Measurements from ENCODE around the gene SIGLEC6. TPM values are rescaled to one million over a fixed set of nuclear protein-coding genes. Genes with fewer than 3 reads are reported as not detected.

SIGLEC6 gene
- total and polyA plus RNA-seq, 3 donors from 2014 or later = 0.29 to 1.1 (median 0.55) TPM

DNA sequence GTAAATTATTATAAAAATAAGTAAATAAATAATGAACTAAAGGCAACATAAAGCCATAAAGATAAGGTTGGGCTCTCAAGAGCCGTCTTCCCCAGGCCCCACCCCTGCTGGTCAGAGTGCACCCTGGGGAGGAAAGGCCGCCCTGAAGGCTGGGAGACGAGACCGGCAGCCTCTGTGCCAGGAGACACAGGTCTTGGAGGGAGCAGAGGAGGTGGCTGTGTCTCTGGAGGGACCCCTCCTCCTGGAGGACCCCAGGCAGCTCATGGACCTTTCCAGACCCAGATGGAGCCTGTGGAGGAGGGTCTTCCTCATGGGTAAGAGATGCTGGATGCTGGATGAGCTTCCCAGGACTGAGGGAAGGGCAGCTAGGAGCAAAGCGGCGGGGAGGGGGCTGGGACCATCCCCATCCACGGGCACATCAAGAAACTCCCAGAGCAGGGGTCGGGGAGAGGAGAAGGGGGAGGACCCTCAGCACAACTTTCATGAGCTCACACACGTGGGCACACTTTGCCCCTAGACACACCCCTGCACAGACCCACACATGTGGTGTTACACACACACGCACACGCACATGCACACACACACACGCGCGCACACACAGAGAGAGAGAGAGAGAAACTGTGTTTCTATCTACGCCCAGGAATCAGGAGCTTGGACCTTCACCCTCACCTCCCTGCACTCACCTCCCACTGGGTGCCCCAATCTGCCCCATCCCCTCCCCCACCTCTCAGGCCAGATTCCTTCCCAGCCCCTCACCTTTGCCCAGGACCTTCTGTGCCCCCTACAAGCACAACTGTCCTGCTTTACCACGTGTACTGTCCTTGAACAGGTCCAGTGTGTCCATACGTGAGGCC lies 52.9 kb downstream of the SIGLEC6 start, which contains the start of gene CEACAM18:
CEACAM18 (plus strand) TSS at position 159 of the 854 bp plus-strand sequence.
- Histone ChIP-seq H3K9me3 (no peaks in the 10 kb centered on the region), H3K27ac (no peak within 1 kb of the TSS), H3K36me3 (ENCODE audit: low read depth, missing control alignments) (no peaks in the 10 kb centered on the region), H3K4me1 (no peaks in the 10 kb centered on the region), H3K4me3 (no peak within 1 kb of the TSS), H3K27me3 (no peaks in the 10 kb centered on the region)
- DNase-seq = no peak
- intact Hi-C loops (cut with DNase I; ENCODE audit: low total_unique reads) = no loop called here
- TF ChIP-seq POLR2A (IDR thresholded peaks at IDR 0.05) = no peak
- TF ChIP-seq, protein P1, sequence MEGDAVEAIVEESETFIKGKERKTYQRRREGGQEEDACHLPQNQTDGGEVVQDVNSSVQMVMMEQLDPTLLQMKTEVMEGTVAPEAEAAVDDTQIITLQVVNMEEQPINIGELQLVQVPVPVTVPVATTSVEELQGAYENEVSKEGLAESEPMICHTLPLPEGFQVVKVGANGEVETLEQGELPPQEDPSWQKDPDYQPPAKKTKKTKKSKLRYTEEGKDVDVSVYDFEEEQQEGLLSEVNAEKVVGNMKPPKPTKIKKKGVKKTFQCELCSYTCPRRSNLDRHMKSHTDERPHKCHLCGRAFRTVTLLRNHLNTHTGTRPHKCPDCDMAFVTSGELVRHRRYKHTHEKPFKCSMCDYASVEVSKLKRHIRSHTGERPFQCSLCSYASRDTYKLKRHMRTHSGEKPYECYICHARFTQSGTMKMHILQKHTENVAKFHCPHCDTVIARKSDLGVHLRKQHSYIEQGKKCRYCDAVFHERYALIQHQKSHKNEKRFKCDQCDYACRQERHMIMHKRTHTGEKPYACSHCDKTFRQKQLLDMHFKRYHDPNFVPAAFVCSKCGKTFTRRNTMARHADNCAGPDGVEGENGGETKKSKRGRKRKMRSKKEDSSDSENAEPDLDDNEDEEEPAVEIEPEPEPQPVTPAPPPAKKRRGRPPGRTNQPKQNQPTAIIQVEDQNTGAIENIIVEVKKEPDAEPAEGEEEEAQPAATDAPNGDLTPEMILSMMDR (IDR thresholded peaks at IDR 0.05) = no peak
- WGBS, 2 donors = 72% methylated on average over 17 of the region's 17 CpGs

DNA sequence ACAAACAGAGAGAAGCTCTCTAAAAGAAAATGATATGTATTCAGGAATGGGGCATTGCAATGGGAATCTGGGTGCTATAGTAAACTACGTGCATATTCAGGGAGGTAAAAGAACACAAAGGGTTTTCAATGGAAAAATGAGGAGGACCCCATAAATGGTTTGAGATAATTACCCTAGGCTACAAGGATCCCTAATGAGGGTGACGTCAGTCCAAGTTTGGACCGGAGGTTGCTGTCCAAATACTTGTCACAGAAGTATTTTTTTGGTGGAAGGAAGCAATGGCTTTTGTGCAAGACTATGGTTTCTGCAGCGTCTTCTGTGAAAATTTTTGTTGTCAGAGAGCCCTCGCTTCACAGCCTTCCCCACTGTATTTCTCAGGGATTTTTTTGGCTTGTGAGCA lies 54.1 kb downstream of the SIGLEC6 start:
- intact Hi-C loops (cut with DNase I; ENCODE audit: low total_unique reads) = no loop called here
- no peak overlapping the region for H3K27ac ChIP-seq
- no peak for TF ChIP-seq POLR2A (IDR thresholded peaks at IDR 0.05)
- TF ChIP-seq, protein P1 (IDR thresholded peaks at IDR 0.05) = no peak
- WGBS, 2 donors = 64 to 80% methylated on average over 5 of the region's 5 CpGs
- no peak for DNase-seq
- no peak overlapping the region for H3K4me3 ChIP-seq
- no peaks in the 10 kb centered on the region for H3K27me3 ChIP-seq
- no peaks in the 10 kb centered on the region for H3K9me3 ChIP-seq
- H3K4me1 ChIP-seq = no peaks in the 10 kb centered on the region
- no peaks in the 10 kb centered on the region for H3K36me3 ChIP-seq (ENCODE audit: low read depth, missing control alignments)

DNA sequence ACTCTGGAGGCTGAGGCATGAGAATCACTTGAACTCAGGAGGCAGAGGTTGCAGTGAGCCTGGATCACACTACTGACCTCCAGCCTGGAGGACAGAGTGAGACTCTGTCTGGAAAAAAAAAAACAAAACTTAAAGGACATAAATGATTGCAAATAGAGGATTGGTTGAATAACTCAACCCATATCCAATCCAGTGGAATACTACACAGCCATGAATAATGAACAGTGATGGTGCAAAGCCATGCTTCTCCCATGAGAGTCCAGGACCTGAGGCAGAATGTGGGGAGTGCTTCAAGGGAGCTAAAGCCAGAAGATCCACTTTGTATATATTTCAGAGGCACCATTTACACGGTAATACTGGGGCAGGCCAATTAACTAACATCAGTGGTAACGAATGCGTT lies 55.3 kb downstream of the SIGLEC6 start:
- TF ChIP-seq, protein P1 (IDR thresholded peaks at IDR 0.05) = no peak
- no peak for TF ChIP-seq POLR2A (IDR thresholded peaks at IDR 0.05)
- Histone ChIP-seq H3K36me3 (ENCODE audit: low read depth, missing control alignments) (no peaks in the 10 kb centered on the region), H3K9me3 (no peaks in the 10 kb centered on the region), H3K4me3 (no peak overlapping the region), H3K27ac (no peak overlapping the region), H3K4me1 (no peaks in the 10 kb centered on the region), H3K27me3 (no peaks in the 10 kb centered on the region)
- 90 to 91% methylated on average over 3 of the region's 3 CpGs for WGBS, 2 donors
- no peak for DNase-seq
- intact Hi-C loops (cut with DNase I; ENCODE audit: low total_unique reads) = no loop called here

DNA sequence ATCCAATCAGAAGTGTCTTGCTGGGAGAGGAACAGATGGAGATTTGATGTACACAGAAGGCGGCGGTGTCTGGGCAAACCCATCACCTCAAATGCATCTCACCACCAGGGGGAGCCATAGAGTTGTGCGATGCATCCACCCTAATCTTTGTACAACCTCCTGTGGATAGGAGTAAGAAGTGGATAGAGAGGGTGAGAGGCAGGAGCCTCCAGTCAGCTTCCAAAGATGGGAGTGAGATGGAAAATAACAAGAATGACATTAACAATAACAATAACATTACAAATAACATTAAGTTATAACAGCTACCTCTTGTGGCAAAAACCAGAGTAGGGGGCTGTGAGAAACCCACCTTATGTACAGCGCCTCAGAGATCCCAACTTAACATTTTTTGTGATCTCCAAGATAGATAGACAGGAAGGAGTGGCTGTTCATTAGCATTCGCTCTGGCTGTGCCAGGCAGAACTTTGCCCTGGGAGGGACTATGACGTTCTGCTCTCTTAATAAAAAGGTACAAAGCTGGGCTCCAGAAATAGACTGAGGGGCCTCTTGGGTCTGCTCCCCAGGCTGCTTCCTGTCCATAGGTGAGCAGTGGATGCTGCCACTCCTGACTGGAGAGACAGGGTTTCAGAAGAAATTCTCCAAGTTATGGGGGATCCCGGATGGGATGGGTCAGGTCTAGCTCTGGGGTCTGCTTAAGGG lies 58.3 kb downstream of the SIGLEC6 start:
- intact Hi-C loops (cut with DNase I; ENCODE audit: low total_unique reads) = no loop called here
- Histone ChIP-seq H3K36me3 (ENCODE audit: low read depth, missing control alignments) (no peaks in the 10 kb centered on the region), H3K27ac (no peak overlapping the region), H3K4me1 (no peaks in the 10 kb centered on the region), H3K27me3 (no peaks in the 10 kb centered on the region), H3K4me3 (no peak overlapping the region), H3K9me3 (no peaks in the 10 kb centered on the region)
- DNase-seq = peak; percentile 94
- 36 to 38% methylated on average over 7 of the region's 7 CpGs for WGBS, 2 donors
- no peak for TF ChIP-seq POLR2A (IDR thresholded peaks at IDR 0.05)
- TF ChIP-seq, protein P1 (IDR thresholded peaks at IDR 0.05) = peak; percentile 73 to 91 (median 85)

All from testis (tissue), 3 donors.